Spleen (tissue), 11 donors: ENCODE measurements around the gene SSTR4. TPM values are rescaled to one million over a fixed set of nuclear protein-coding genes. Genes with fewer than 3 reads are reported as not detected.

Experiments used
- DNase-seq: peaks from one replicate; pipeline ENCODE4 v3.0.0-alpha.2; 2020
- H3K27ac ChIP-seq, 8 donors: fragments of 200-600 bp; sonication (generic) in 7 of 8; 1 replicate in 4 of 8; 2 replicates in 4 of 8; pipeline versions ENCODE4 v1.5.0 to v1.8.0; 2016 to 2021; ENCODE audit warnings: inconsistent platforms in 4 of 8, mild to moderate bottlenecking in 4 of 8, moderate library complexity in 1 of 8
- H3K27me3 ChIP-seq, 7 donors: fragments of 200-600 bp; sonication (generic) in 6 of 7; replicated peaks in 1 of 7; 1 replicate in 4 of 7; 2 replicates in 3 of 7; pipeline versions ENCODE4 v1.5.0 to v1.8.0; 2016 to 2021; ENCODE audit warnings: inconsistent platforms in 3 of 7, mild to moderate bottlenecking in 1 of 7
- H3K36me3 ChIP-seq, 6 donors: fragments of 200-600 bp; sonication (generic) in 5 of 6; 1 replicate in 4 of 6; 2 replicates in 2 of 6; pipeline versions ENCODE4 v1.5.0 to v1.8.0; 2016 to 2021; ENCODE audit warnings: inconsistent platforms in 2 of 6
- H3K4me1 ChIP-seq, 6 donors: fragments of 200-600 bp; sonication (generic) in 5 of 6; 1 replicate in 3 of 6; 2 replicates in 3 of 6; pipeline versions ENCODE4 v1.5.0 to v1.8.0; 2016 to 2021; ENCODE audit warnings: inconsistent platforms in 3 of 6
- H3K4me3 ChIP-seq, 8 donors: fragments of 200-600 bp; sonication (generic) in 7 of 8; 1 replicate in 4 of 8; 2 replicates in 4 of 8; pipeline versions ENCODE4 v1.5.0 to v1.8.0; 2016 to 2021; ENCODE audit warnings: inconsistent platforms in 4 of 8, mild to moderate bottlenecking in 4 of 8, moderate library complexity in 2 of 8
- H3K9me3 ChIP-seq, 8 donors: fragments of 200-600 bp; sonication (generic) in 7 of 8; 1 replicate in 4 of 8; 2 replicates in 4 of 8; pipeline versions ENCODE4 v1.5.0 to v1.8.0; 2016 to 2021; ENCODE audit warnings: inconsistent platforms in 4 of 8
- CTCF ChIP-seq, 11 experiments: fragments of 200-600 bp in 7 of 11; fragments of 450-650 bp in 4 of 11; sonication (generic) in 4 of 11; IDR thresholded peaks in 8 of 11; conservative IDR thresholded peaks in 3 of 11; 1 replicate in 7 of 11; 2 replicates in 4 of 11; pipeline versions ENCODE4 v1.4.0 to v1.8.0; 2016 to 2021; ENCODE audit warnings: antibody characterized with exemption in 11 of 11, inconsistent platforms in 4 of 11, mild to moderate bottlenecking in 1 of 11
- POLR2A ChIP-seq, 3 donors: fragments of 450-650 bp; IDR thresholded peaks; one replicate each; pipeline ENCODE4 v1.5.1; 2017; ENCODE audit warnings: antibody characterized with exemption in 3 of 3, mild to moderate bottlenecking in 1 of 3
- POLR2AphosphoS5 ChIP-seq, 3 donors: sonication (generic); formaldehyde crosslinking; IDR thresholded peaks; one replicate each; pipeline ENCODE4 v1.5.1; 2017; ENCODE audit warnings: antibody characterized with exemption in 3 of 3
- WGBS, 5 donors: extraction: QIAGEN DNeasy Blood & Tissue Kit in 3 of 5; methylation state at CpG; one replicate each; pipeline versions ENCODE4 v1.1.5 to v1.1.7; 2013 to 2018; 5-methylcytosine and 5-hydroxymethylcytosine counted together
- intact Hi-C: fragments of 100-400 bp; cut with DNase I; formaldehyde crosslinking; loops from one replicate; pipeline ENCODE4 v1.15.0; 2023; ENCODE audit warnings: low total_unique reads
- polyA plus RNA-seq, 3 donors: library from polyadenylated mRNA; stranded (reverse); fragments of 200-250 nt; gene quantifications; one replicate each; pipeline ENCODE4 v1.2.1, GENCODE V29; 2013
- total RNA-seq, 7 donors: library from RNA; depleted of rRNA in 3 of 7; stranded (reverse); fragments of >200 nt in 3 of 7; fragmentation: NEBNext Ultra II Directional in 4 of 7; extraction: Animal tissue kit (Norgen Biotek cat#: 25700) in 4 of 7; gene quantifications; one replicate each; pipeline versions ENCODE4 v1.1.0 to v1.2.1, GENCODE V29; 2016 to 2021
- donor health status: healthy with polysubstance abuse.
- donor health status: DM: no; HTN: no; CAD: no; lungs with moderate emphysema.
- donor health status: DM: no; HTN: no; CAD: no.
- donor health status: Bipolar disorder and iron deficiency.
- donor health status: healthy.
- donor health status: DM: no; HTN: no; CAD: no.
- donor health status: DM: yes; HTN: yes; CAD: no.

SSTR4 gene
- total and polyA plus RNA-seq, 10 donors, result not detected

DNA sequence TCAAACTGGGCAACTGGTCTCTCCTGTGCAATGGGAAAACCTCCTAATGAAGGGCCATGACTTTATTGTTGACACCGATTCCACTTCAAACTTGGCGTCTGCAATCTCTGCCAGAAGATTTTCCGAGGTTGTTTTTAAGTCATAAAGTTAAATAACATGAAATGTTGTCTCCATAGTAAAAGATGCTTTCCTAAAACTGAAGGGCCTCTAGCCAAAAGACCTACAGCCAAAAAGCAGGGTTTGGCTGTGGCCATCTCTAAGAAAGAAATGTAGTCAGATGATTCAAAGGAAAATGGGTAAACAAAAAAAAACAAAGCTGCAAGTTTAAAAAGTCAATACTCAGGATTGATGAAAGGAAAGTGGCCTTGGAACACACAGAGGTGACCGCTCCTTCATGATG is 36.9 kb downstream of the SSTR4 start:
- no peak overlapping the region for H3K27ac ChIP-seq
- H3K27me3 ChIP-seq, result no peaks in the 10 kb centered on the region
- no peak overlapping the region for H3K4me3 ChIP-seq
- 84 to 94% (median 92%) methylated on average over 4 of the region's 4 CpGs for WGBS, 5 donors
- no peaks in the 10 kb centered on the region for H3K4me1 ChIP-seq
- H3K9me3 ChIP-seq, result no peaks in the 10 kb centered on the region
- TF ChIP-seq CTCF (IDR thresholded peaks at IDR 0.05 in 8 of 11, conservative IDR thresholded peaks at IDR 0.05 in 3 of 11), result no peak
- no peak for TF ChIP-seq POLR2AphosphoS5 (IDR thresholded peaks at IDR 0.05)
- no peak for TF ChIP-seq POLR2A (IDR thresholded peaks at IDR 0.05)
- DNase-seq, result no peak
- intact Hi-C loops, result no loop called here
- peaks cover 0 to 10% (median 0%) of the 10 kb centered on the region in 6 donors for H3K36me3 ChIP-seq

DNA sequence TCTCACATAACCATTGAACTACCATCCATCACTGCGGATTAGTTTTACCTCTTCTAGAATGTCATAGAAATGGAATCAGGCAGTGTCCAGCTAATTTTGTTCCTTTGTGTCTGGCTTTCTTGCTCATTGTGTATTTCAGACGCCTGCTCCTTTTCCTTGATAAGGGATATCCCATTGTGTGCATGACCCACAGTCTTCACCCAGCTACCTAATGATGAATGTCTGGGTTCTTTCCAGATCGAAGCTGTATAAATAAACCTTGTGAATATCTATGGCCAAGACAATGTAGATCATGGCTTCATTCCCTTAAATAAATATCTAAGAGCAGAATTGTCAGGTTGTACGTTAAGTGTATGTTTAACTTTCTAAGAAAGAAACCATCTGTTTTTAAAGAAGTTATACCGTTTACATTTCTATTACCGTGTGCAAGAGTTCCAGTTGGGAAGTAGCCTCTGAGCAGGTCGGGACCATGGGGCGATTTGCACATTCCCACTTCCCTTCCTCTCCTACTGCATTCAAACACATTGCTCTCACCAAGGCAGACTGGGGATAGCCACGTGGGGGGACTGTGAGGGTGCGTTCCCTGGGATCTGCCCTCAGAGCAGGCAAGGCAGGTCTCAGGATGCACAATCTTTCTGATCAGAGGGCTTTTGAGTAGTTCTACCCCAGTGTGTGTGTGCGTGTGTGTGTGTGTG is 37.9 kb downstream of the SSTR4 start:
- no peaks in the 10 kb centered on the region for H3K9me3 ChIP-seq
- no peak for TF ChIP-seq POLR2A (IDR thresholded peaks at IDR 0.05)
- TF ChIP-seq POLR2AphosphoS5 (IDR thresholded peaks at IDR 0.05), result no peak
- no peak for TF ChIP-seq CTCF (IDR thresholded peaks at IDR 0.05 in 8 of 11, conservative IDR thresholded peaks at IDR 0.05 in 3 of 11)
- no peak for DNase-seq
- no peaks in the 10 kb centered on the region for H3K4me1 ChIP-seq
- H3K27ac ChIP-seq, result no peak overlapping the region
- WGBS, 5 donors, result 76 to 84% (median 82%) methylated on average over 11 of the region's 11 CpGs
- no peak overlapping the region for H3K4me3 ChIP-seq
- H3K27me3 ChIP-seq, result no peaks in the 10 kb centered on the region
- intact Hi-C loops, result no loop called here
- peaks cover 0 to 10% (median 0%) of the 10 kb centered on the region in 6 donors for H3K36me3 ChIP-seq

- Histone ChIP-seq H3K4me3 (no peak overlapping the region), H3K36me3 (peaks cover 0 to 16% (median 0%) of the 10 kb centered on the region in 6 donors), H3K27ac (no peak overlapping the region), H3K4me1 (no peaks in the 10 kb centered on the region), H3K27me3 (no peaks in the 10 kb centered on the region), H3K9me3 (no peaks in the 10 kb centered on the region)
- WGBS, 5 donors, result 79 to 94% (median 88%) methylated on average over 3 of the region's 3 CpGs
- TF ChIP-seq POLR2A (IDR thresholded peaks at IDR 0.05), result no peak
- DNase-seq, result no peak
- intact Hi-C loops, result no loop called here
Observed at GRCh38 chr20:23074052-23074451, 38.9 kb downstream of the SSTR4 start.

DNA sequence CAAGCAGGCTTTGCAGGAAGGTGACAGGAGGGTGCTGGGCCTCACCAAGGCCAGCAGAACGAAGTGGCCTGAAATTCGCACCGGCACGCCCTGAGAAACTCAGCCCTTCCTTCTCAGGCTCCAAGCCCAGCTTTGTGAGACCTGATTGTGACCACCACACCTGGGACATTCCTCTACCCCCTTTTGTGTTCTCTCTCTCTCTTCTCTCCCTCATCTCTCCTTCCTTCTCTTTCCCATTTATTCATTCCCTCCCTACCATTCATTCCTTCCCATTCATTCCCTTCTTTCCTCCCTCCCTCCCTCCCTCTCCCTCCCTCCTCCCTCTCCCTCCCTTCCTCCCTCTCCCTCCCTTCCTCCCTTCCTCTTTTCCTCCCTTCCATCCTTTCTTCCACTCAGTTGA is 42.2 kb downstream of the SSTR4 start:
- H3K27me3 ChIP-seq, result no peaks in the 10 kb centered on the region
- 73 to 85% (median 80%) methylated on average over 4 of the region's 4 CpGs for WGBS, 5 donors
- peaks cover 0 to 46% (median 0%) of the 10 kb centered on the region in 6 donors for H3K36me3 ChIP-seq
- no peak for DNase-seq
- no peak overlapping the region for H3K27ac ChIP-seq
- peaks cover 0 to 27% (median 8%) of the 10 kb centered on the region in 6 donors for H3K4me1 ChIP-seq
- intact Hi-C loops, result no loop called here
- TF ChIP-seq CTCF (IDR thresholded peaks at IDR 0.05 in 8 of 11, conservative IDR thresholded peaks at IDR 0.05 in 3 of 11) (no peak), POLR2AphosphoS5 (IDR thresholded peaks at IDR 0.05) (no peak), POLR2A (IDR thresholded peaks at IDR 0.05) (no peak)
- no peaks in the 10 kb centered on the region for H3K9me3 ChIP-seq
- H3K4me3 ChIP-seq, result no peak overlapping the region
